WERI-Rb-1 (cell line): ENCODE measurements around the gene PHF19.

Source experiments
- DNase-seq: peaks from one replicate; pipeline ENCODE4 v3.0.0-alpha.2; 2020
- H3K27ac ChIP-seq: fragments of 250-450 bp; sonication (Bioruptor Pico); 2 replicates; pipeline ENCODE4 v1.5.1; 2020; ENCODE audit warnings: mild to moderate bottlenecking, moderate library complexity
- H3K27me3 ChIP-seq: fragments of 250-450 bp; sonication (Bioruptor Pico); 2 replicates; pipeline ENCODE4 v1.5.1; 2021; ENCODE audit warnings: mild to moderate bottlenecking, low read depth, moderate library complexity; ENCODE audit not compliant: insufficient read depth, severe bottlenecking
- H3K36me3 ChIP-seq: fragments of 250-450 bp; sonication (Bioruptor Pico); 2 replicates; pipeline ENCODE4 v1.5.1; 2020; ENCODE audit warnings: mild to moderate bottlenecking, moderate library complexity
- H3K4me3 ChIP-seq: 2 replicates; pipeline ENCODE4 v1.5.1; 2011; ENCODE audit warnings: low read depth, mild to moderate bottlenecking, control low read depth, low read length
- H3K9me3 ChIP-seq: fragments of 250-450 bp; sonication (Bioruptor Pico); 2 replicates; pipeline ENCODE4 v1.5.1; 2021; ENCODE audit warnings: mild to moderate bottlenecking, moderate library complexity; ENCODE audit not compliant: severe bottlenecking
- CTCF ChIP-seq: IDR thresholded peaks from 2 replicates; pipeline ENCODE4 v1.5.1; 2011; ENCODE audit warnings: low read depth, mild to moderate bottlenecking, control low read depth, inconsistent platforms, low read length

Gene PHF19

DNA sequence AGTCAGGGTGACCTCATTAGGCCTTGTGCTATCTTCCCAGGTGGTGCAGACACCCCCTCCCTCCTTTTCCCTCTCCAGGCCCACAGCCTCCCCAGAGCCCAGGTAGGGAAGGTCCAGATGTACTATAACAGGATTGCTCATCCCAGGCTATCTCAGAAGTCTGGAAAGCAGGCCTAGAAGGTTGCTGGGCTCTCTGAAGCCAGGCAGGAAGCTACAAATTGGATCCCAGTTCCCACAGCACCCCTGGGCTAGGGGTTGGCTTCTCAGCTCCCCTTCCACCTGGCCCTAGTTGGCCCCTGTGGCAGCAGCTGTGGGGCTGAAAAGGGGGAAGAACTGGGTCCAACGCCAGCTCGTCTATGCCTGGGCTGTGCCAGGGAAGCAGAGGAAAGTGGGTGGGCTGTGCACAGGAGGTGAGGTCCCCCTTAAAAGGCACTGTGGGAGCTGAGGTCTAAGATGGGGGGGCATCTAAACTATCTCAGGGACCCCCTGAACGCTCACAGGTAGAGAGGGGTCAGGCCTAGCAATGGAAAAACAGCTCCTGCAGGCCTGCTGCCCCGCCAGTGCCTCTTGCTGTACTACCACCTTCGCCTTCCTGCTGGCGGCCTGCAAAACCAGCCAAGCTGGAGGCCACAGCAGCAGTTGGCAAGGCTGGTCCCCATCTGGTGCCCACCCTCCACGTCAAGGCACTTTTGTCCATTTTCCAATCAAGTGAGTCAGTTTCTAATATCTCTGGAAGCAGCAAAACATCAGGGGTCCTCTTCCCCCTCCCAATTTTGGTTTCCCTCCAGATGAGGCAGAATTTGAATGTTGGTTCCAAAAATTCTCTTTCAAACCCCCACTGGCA lies 20.9 kb downstream of the PHF19 start:
- no peak for TF ChIP-seq CTCF
- no peak overlapping the region for H3K4me3 ChIP-seq
- no peaks in the 10 kb centered on the region for H3K27me3 ChIP-seq
- no peak for DNase-seq
- 0 out of 2 replicates have a peak overlapping the region, but pooled peaks have one; percentile 10 for H3K27ac ChIP-seq
- H3K36me3 ChIP-seq = peaks cover 66% of the 10 kb centered on the region
- H3K9me3 ChIP-seq = no peaks in the 10 kb centered on the region

DNA sequence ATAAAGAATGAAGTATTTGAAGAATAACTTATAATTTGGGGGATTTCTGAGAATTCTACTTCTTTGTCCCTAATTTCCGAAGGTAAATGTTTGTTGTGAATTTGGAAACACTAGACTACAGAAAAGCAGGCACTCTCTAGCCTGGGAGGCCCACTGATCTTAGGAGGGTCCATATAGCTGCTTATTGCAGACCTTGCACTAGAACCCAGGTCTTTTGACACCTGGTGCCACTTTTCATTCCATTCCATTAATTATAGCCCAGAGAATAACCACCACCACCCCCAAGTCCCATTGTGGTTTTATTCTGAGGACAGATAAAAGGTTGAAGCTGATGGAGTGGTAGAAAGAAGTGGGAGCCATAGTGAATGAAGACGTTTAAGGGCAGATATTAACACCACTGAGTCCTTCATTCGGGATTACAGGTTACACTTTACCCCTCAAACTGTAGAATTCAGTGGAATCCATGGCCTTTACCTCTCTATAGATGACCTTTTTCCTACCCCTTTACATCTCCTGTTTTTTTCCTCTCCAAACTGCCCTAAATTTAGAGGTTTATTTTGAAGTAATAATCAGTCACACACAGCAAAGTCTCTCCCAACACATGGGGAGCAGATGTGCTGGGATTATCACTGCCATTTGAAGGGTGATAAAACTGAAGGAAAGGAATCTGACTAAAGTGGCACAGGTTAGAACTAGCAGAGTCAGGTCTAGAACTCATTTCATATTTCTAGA lies 22.2 kb downstream of the PHF19 start:
- Histone ChIP-seq H3K9me3 (no peaks in the 10 kb centered on the region), H3K27me3 (no peaks in the 10 kb centered on the region), H3K4me3 (no peak overlapping the region), H3K27ac (no peak overlapping the region), H3K36me3 (peaks cover 53% of the 10 kb centered on the region)
- DNase-seq = no peak
- TF ChIP-seq CTCF = no peak

GRCh38 chr9:120853198-120853597 lies 23.8 kb downstream of the PHF19 start:
- Histone ChIP-seq H3K27me3 (no peaks in the 10 kb centered on the region), H3K27ac (no peak overlapping the region; the same call in 1 of the 2 replicates), H3K4me3 (no peak overlapping the region), H3K9me3 (no peaks in the 10 kb centered on the region), H3K36me3 (peaks cover 40% of the 10 kb centered on the region)
- TF ChIP-seq CTCF = no peak
- no peak for DNase-seq

GRCh38 chr9:120852240-120853010 lies 24.6 kb downstream of the PHF19 start:
- H3K27ac ChIP-seq = peak overlapping the region; percentile 49; the same call in 1 of the 2 replicates
- TF ChIP-seq CTCF = no peak
- H3K27me3 ChIP-seq = no peaks in the 10 kb centered on the region
- no peak for DNase-seq
- peaks cover 32% of the 10 kb centered on the region for H3K36me3 ChIP-seq
- no peak overlapping the region for H3K4me3 ChIP-seq
- H3K9me3 ChIP-seq = no peaks in the 10 kb centered on the region

- Histone ChIP-seq H3K4me3 (no peak overlapping the region), H3K36me3 (peaks cover 25% of the 10 kb centered on the region), H3K27me3 (no peaks in the 10 kb centered on the region), H3K27ac (peak overlapping the region; percentile 49), H3K9me3 (no peaks in the 10 kb centered on the region)
- TF ChIP-seq CTCF = no peak
- no peak for DNase-seq
These were observed 25.5 kb downstream of the PHF19 start for GRCh38 chr9:120851449-120851848.
